Hepatocyte (in vitro differentiated cells): ENCODE results near the gene REPS2.

Source experiments
- CTCF ChIP-seq: fragments of 200-600 bp; sonication (generic); IDR thresholded peaks from 2 replicates; pipeline ENCODE4 v1.5.1; 2016; ENCODE audit warnings: antibody characterized with exemption, mild to moderate bottlenecking; ENCODE audit not compliant: poor library complexity
- EZH2 ChIP-seq: fragments of 200-600 bp; sonication (generic); IDR thresholded peaks from 2 replicates; pipeline ENCODE4 v1.6.1; 2016; ENCODE audit warnings: antibody characterized with exemption, mild to moderate bottlenecking, borderline replicate concordance
- EZH2phosphoT487 ChIP-seq: fragments of 200-600 bp; sonication (generic); IDR thresholded peaks from one replicate; pipeline ENCODE4 v1.6.1; 2018; ENCODE audit warnings: antibody characterized with exemption, mild to moderate bottlenecking, low read depth, moderate library complexity; ENCODE audit not compliant: unreplicated experiment, severe bottlenecking

GRCh38 chrX:17032351-17032750 lies 85.9 kb downstream of the REPS2 start:
- TF ChIP-seq EZH2: no peak
- TF ChIP-seq CTCF: no peak
- TF ChIP-seq EZH2phosphoT487: no peak
